Stimulated activated CD4-positive, alpha-beta T cell treated with anti-CD3 and anti-CD28 coated beads, Interleukin-12 subunit alpha, Interleukin-12 subunit beta, amount 100 ng/mL, for 4 hours (primary cell): Measurements from ENCODE around the gene CCNB2.
"Not testable (repeated sequence)": the region's sequence is repeated elsewhere in the genome, so short reads cannot be mapped to it uniquely, and the experiment has no call there.

Experiments
- DNase-seq: peaks from one replicate; pipeline ENCODE4 v3.0.0-alpha.2; 2020

Gene CCNB2

DNA sequence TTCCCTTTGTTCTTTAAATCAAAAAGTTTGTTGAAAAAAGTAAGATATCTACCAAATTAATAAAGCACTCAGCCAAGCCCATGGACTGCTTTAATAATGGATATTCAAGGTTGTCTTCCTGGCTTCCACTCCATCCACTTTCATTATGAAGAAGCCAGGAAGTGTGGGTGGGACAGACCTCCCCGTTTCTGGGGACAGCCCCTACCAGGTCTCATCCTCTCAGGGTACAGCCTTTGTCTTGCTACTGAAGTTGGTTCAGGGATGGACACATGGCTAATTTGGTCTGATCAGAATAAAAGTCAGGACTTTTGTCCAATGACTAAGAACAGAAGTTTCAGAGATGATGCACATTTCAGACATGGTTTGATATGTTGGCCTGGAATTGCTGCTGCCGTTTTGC, 32.6 kb downstream of the CCNB2 start:
- DNase-seq, result no peak

- peak; percentile 40 for DNase-seq
These were observed 33.3 kb downstream of the CCNB2 start for GRCh38 chr15:59138243-59138642.

DNA sequence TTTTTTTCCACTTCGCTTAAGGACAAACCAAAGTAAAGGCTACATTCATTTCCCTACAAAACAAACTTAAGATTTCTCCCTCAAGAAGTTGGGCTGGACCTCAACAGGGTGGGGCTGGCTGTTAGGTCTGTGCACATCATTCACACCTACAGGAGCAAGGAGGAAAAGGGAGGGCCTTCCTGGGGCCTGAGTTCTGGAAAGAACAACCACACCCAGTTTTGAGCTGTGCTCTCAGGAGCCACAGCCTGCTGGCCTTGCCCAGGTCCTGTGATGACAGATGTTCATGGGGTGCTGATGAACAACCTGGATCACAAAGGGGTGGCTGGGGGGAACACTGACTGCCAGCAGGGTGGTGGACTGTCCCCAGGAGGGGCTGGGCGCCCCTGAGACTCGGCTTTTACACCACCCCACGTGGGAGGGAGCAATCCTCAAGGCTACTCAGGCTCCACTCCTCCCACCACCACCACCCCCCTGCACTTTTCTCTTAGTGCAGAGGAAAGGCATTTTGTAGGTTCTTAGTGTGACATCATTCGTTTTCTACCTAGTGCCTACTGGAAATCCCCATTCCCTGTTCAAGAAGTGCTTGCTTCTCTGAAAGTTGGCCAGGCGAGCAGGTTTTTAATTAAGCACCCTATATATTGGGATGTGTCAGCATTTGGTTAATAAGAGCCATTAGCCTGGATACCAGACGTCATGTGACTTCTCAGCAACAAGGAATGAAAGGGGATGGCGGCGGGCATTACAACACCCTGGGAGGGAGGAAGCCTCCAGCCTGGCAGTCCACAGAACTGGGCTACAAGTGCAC, 35.7 kb downstream of the CCNB2 start:
- DNase-seq, result no peak

GRCh38 chr15:59143281-59143680, 38.3 kb downstream of the CCNB2 start:
- DNase-seq, result no peak

- DNase-seq, result not testable (repeated sequence)
These were observed 39.6 kb downstream of the CCNB2 start for GRCh38 chr15:59144594-59144993.

GRCh38 chr15:59147666-59148065, 42.7 kb downstream of the CCNB2 start:
- no peak for DNase-seq

GRCh38 chr15:59148153-59148833, 43.3 kb downstream of the CCNB2 start:
- DNase-seq, result no peak

DNA sequence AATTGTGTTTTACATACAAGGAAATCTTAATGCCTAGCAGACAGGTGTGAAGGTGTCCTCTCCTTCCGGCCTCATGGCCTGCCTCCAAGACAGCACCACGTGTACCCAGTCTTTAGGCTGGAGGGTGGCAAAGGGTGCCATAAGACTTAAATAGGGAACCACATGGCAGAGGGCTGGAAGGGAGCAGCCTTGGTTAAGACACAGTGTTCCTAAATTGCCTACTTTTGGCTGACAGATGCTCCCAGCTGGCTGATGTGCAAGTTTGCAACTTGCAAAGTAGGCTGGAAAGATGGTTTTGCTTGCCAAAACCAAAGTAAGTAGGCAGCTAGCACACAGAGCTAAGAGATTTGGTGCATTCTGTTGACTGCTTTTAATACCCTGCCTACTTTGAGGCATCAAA, 45.2 kb downstream of the CCNB2 start:
- no peak for DNase-seq

DNA sequence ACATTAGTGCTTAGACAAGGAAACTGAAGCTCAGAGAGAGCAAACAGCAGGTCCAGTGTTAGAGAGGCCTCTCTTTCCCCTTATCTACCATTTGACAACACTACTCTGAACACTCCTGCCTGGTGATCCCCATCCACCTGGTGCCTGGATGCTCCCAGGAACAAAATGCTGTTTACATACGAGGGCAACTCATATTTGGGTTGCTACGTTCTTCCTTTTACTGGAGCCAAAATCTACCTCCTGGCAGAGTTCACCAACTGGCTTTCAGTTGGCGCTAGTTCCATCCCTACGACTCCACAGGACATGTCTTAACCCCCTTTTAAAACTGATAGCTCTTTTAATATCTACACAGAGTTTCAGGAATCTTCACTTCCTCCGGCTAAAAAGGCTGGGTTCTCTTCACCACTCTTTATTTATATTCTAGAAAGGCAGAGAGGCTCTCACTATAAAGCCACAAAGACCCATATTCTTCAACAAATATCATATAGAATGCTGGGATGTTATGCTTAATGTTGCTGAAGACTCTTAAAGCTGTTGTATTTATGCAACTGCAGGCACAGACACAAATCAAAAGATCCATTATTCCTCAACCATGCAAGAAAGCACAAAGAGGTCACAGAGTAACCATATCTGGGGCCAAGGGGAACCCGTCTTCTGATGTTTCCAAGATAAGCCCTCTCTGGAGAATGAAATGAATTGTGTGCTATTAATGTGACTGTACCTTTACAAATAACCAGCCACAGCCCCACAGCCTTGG, 47.9 kb downstream of the CCNB2 start:
- no peak for DNase-seq

DNA sequence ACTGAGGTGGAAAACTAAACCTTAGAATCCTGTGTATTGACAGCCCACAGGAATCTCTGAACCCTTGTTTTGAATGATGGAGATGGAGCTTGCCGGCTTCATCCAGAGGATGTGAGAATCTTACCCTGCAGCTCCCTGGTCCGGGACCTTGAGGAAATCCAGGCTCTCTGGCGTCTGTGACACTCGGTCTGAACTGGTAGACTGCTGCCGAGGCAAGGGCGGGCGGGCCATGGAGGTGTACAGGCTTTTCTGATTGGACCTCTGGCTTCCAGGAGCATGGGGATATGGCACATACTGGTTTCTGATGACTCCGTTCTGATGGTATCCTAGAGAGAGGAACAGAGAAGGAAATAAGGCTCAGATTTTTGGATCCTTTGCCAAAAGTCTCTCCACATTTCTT, 48.5 kb downstream of the CCNB2 start:
- no peak for DNase-seq

DNA sequence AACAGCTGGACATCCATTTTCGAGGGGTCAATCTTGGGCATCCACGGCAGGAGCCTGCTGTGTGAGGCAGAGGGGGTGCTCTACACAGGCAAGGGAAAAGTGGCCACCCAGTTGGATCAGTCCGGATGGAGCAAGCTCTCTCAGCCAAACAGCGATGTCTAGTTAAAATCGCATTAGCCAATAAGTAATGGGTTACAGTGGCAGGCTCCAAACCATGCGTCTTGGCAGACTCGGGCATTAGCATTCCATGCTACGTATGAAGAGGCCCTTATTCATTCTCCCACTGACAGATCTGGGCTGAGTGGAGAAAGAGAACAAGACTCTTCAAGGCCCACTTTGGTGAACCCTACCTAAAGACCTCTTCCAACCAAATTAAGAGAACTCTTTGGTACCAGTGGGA, 49.3 kb downstream of the CCNB2 start:
- no peak for DNase-seq

GRCh38 chr15:59155431-59155830, 50.5 kb downstream of the CCNB2 start:
- DNase-seq, result no peak

DNA sequence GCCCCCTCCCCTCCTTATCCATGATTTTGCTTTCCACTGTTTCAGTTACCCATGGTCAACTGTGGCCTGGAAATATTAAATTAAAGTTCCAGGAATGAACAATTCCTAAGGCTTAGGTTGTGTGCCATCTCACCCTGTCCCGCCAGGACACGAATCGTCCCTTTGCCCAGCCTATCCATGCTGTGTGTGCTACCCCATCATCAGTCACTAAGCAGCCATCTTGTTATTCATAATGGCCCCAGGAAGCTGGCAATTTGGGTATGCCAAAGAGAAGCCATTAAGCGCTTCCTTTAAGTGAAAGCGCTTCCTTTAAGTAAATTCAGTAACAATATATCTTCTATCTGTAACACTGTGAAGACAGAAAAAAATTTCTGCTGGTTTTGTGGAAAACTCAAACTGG, 52.5 kb downstream of the CCNB2 start:
- DNase-seq, result no peak

DNA sequence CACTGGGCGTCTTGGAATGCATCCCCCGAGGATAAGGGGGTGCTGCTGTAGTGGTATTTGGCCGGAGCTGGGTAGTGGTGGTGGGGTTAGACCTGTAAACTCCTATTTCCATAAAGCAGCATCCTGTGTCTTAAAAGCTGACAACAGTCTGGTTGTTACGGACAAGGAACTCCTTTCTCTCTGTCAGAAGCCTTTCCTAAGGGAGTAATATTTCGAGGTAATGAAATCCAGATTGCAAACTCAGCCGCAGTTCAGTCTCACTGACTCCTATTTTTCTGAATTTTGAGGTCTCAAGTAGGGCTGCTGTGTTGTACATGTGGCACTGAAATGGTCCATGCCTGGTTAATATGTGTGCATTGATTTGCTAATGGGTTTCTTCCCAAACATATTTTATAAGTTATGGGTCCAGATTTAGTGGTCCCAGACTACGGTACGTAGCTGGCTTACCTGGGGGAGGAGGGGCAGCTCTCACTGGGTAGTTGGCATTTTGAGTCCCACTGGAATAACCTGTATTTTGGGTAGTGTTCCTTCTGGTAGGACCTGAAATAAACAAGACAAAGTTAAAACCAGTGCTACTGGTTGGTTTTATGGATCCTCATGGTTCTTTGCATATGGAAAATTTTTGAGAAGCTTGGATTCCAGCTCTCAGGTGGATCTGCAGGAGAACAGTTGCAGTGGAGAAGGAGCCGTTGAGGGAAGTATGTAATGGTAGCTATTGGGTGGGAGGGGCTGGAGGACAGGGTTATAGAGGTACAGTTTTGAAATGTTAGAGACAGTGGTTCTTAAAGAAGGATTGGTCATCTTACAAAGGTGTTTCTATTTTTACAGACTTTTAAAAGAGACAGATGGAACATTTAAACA, 53.1 kb downstream of the CCNB2 start:
- DNase-seq, result no peak

DNA sequence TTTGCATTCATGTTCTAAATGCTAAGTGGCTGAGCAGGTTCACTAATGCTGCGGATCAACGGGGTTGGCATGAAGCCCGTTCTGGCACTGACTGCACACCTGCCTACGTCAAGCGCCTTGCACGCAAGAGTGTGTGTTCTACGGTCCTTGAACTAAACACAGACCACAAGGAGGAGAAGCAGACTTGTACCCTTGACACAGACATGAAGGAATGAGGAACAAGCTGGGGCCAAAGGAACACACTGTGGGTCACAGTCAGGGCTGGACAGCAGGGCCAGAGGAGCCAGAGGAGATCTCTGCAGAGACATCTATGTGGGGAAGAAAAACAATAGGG, 53.7 kb downstream of the CCNB2 start:
- no peak for DNase-seq

DNA sequence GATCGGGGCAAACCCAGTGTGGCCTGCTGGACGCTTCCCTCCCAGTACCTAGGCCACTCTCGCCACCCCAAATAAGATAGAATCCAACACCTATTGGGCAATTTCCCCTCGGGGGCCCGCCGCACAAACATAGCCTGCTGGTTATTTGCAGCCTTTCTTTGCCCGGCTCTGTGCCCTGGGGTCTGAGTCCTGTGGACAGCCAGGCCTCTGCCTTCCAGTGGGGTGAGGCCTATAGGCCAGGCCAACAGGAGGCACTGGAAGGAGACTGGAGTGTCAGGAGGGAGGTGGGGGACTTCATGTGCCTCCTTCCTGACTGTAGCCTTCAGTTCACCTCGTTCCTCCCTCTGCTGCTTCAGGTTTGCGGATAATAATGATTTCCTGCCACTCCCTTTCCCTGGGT, 54.3 kb downstream of the CCNB2 start:
- DNase-seq, result no peak

GRCh38 chr15:59160880-59161593, 56.1 kb downstream of the CCNB2 start:
- no peak for DNase-seq

DNA sequence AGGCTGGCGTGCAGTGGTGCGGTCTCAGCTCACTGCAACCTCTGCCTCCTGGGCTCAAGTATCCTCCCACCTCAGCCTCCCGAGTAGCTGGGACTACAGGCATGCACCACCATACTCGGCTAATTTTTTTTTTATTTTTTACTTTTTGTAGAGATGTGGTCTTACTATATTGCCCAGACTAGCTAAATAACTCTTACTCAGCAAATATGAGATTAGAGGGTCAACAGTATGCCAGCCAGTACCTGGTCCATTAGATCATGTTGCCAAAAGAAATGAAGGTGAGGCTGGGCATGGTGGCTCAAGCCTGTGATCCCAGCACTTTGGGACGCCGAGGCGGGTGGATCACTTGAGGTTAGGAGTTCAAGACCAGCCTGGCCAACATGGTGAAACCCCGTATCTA, 57.1 kb downstream of the CCNB2 start:
- DNase-seq, result not testable (repeated sequence)

DNA sequence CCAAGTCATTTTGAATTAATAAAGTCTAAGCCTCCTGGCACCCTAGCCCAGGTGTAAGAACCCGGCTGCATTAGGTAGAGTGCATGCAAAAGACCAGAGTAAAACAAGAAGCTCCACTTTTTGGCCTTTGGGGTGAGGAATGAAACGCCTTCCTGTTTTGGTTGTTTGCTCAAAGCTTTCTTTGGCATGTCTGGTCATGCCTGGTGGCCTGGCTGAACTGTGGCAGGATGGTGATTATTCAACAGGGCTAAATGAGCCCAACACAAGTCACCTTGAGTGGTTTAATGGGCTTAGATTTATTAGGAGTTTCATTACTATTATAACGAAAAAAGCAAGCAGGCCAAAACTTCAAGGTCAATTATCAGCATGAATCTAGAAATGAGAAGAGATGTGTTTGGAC, 60.8 kb downstream of the CCNB2 start:
- no peak for DNase-seq

DNA sequence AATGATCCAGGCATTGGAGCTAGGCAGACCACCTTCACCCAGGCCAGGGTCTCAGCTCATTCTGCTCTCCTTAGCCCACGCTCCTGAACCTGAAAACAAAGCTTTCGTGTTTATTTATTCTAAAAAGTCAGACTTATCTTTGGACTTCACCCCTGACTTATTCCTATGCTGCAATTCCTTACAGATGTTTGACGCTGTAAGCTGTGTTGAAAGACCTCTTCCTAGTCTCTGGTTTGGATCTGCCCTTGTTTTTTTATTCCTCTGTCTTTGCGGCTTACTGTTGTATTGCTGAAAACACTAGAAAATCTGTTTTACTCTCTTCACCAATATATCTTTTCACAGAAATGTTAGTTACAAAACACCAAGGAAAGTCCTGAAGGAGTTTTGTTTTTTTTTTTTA, 61.2 kb downstream of the CCNB2 start:
- DNase-seq, result no peak

DNA sequence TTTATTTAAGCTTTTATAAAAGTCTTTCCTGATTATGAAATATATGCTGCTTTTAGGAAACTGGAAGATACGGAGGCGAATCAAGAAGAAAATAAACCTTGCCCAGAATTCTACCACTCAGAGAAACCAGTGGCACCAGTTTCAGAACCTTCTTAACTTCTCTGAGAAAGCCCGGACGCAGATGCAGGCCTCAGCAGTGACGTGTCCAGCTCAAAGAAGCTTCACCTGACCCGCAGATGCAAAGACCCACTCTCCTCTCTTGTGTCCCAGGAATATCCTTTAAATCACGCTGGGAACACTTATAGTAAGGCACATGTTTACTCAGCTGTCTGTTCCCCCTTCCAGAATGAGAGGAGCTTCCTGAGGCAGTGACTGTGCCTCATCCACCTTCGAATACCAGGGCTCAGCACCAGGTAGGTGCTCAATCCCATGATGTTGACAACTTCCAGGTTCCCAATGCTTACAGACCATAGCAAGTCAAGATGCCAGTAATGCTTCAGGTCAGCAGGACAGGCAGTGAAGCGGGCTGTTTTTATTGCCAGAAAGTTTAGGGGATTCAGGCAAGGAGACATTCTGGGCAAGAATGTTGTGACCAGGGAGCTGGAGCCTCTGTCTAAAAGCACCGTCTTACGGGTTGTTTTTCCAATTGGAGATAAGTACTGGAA, 61.8 kb downstream of the CCNB2 start:
- no peak for DNase-seq

- DNase-seq, result no peak
These were observed 63.6 kb downstream of the CCNB2 start for GRCh38 chr15:59168536-59168935.
